SH-SY5Y (cell line): ENCODE data around the gene GRIK3.

ENCODE experiments used
- GATA2 ChIP-seq: IDR thresholded peaks from 2 replicates; pipeline ENCODE4 v1.6.1; 2011; ENCODE audit warnings: mild to moderate bottlenecking, low read depth, low read length
- GATA3 ChIP-seq: IDR thresholded peaks from 2 replicates; pipeline ENCODE4 v1.6.1; 2011; ENCODE audit warnings: low read depth, mild to moderate bottlenecking, low read length, moderate library complexity

GRCh38 chr1:37059346-37059745 is 25.0 kb upstream of the GRIK3 start:
- TF ChIP-seq GATA3, result no peak
- no peak for TF ChIP-seq GATA2
